ENCODE results near the gene NSMF.

- TF ChIP-seq CTCF (optimal IDR thresholded peaks at IDR 0.05 in 1 of 3, IDR thresholded peaks at IDR 0.05 in 1 of 3, conservative IDR thresholded peaks at IDR 0.05 in 1 of 3; ENCODE audit: extremely low read depth in 1 of 3, insufficient read depth in 2 of 3, low read length in 3 of 3) = no peak
- no peak for TF ChIP-seq EZH2 (IDR thresholded peaks at IDR 0.05; ENCODE audit: low read length)
These were observed 7.0 kb downstream of the NSMF start for GRCh38 chr9:137452006-137452760.

Data from keratinocyte (primary cell).